ENCODE results near the gene BPIFB3. TPM values are rescaled to one million over a fixed set of nuclear protein-coding genes. Genes with fewer than 3 reads are reported as not detected.

Gene BPIFB3
- total RNA-seq, 4 donors from 2014 or later: not detected

GRCh38 chr20:33006776-33007375 lies 46.8 kb upstream of the BPIFB3 start:
- DNase-seq (ENCODE audit: low spot score in 2 of 2): no peak
- WGBS: 84% methylated on average over 8 of the region's 8 CpGs
- no peak for TF ChIP-seq EP300 (IDR thresholded peaks at IDR 0.05)
- TF ChIP-seq CTCF (IDR thresholded peaks at IDR 0.05): no peak
- TF ChIP-seq POLR2AphosphoS5 (IDR thresholded peaks at IDR 0.05): no peak
- TF ChIP-seq POLR2A (IDR thresholded peaks at IDR 0.05): no peak

GRCh38 chr20:33007376-33008335 lies 46.0 kb upstream of the BPIFB3 start, which contains the start of gene BPIFB2:
Gene BPIFB2, plus strand, starts transcription at chr20:33007704. Its CDS starts 871 bp downstream, at chr20:33008575.
- H3K4me1 ChIP-seq: no peaks in the 10 kb centered on the region
- TF ChIP-seq CTCF (IDR thresholded peaks at IDR 0.05) (no peak), POLR2AphosphoS5 (IDR thresholded peaks at IDR 0.05) (no peak), EP300 (IDR thresholded peaks at IDR 0.05) (no peak), POLR2A (IDR thresholded peaks at IDR 0.05) (no peak)
- DNase-seq (ENCODE audit: low spot score in 2 of 2): no peak
- no peaks in the 10 kb centered on the region for H3K36me3 ChIP-seq
- no peak within 1 kb of the TSS for H3K4me3 ChIP-seq
- 93% methylated on average over 9 of the region's 11 CpGs for WGBS
- no peak within 1 kb of the TSS for H3K27ac ChIP-seq
- H3K9me3 ChIP-seq: peaks cover 5% of the 10 kb centered on the region
- H3K27me3 ChIP-seq: peaks cover 10% of the 10 kb centered on the region

More at GRCh38 chr20:33006776-33007375, 46.8 kb upstream of the BPIFB3 start:
- peaks cover 6% of the 10 kb centered on the region for H3K27me3 ChIP-seq
- peaks cover 5% of the 10 kb centered on the region for H3K9me3 ChIP-seq
- H3K36me3 ChIP-seq: no peaks in the 10 kb centered on the region
- no peak overlapping the region for H3K4me3 ChIP-seq
- no peaks in the 10 kb centered on the region for H3K4me1 ChIP-seq
- H3K27ac ChIP-seq: no peak overlapping the region

GRCh38 chr20:33008336-33009213 lies 45.1 kb upstream of the BPIFB3 start:
- Histone ChIP-seq H3K9me3 (peaks cover 5% of the 10 kb centered on the region), H3K4me1 (no peaks in the 10 kb centered on the region), H3K4me3 (no peak overlapping the region), H3K27ac (no peak overlapping the region), H3K27me3 (peaks cover 17% of the 10 kb centered on the region), H3K36me3 (no peaks in the 10 kb centered on the region)
- WGBS: 80% methylated on average over 22 of the region's 23 CpGs
- TF ChIP-seq POLR2A (IDR thresholded peaks at IDR 0.05) (no peak), EP300 (IDR thresholded peaks at IDR 0.05) (no peak), CTCF (IDR thresholded peaks at IDR 0.05) (no peak), POLR2AphosphoS5 (IDR thresholded peaks at IDR 0.05) (no peak)
- DNase-seq (ENCODE audit: low spot score in 2 of 2): no peak

- peaks cover 26% of the 10 kb centered on the region for H3K27me3 ChIP-seq
- H3K9me3 ChIP-seq: peaks cover 5% of the 10 kb centered on the region
- no peaks in the 10 kb centered on the region for H3K36me3 ChIP-seq
- H3K27ac ChIP-seq: no peak overlapping the region
- no peak overlapping the region for H3K4me3 ChIP-seq
- no peaks in the 10 kb centered on the region for H3K4me1 ChIP-seq
- 69% methylated on average over 13 of the region's 19 CpGs for WGBS
- TF ChIP-seq POLR2AphosphoS5 (IDR thresholded peaks at IDR 0.05): no peak
- TF ChIP-seq EP300 (IDR thresholded peaks at IDR 0.05): no peak
- TF ChIP-seq POLR2A (IDR thresholded peaks at IDR 0.05): no peak
- no peak for TF ChIP-seq CTCF (IDR thresholded peaks at IDR 0.05)
- no peak for DNase-seq (ENCODE audit: low spot score in 2 of 2)
Observed at GRCh38 chr20:33009214-33010132, 44.2 kb upstream of the BPIFB3 start.

All from suprapubic skin (tissue), 4 donors.